ENCODE results near the gene HIVEP2. TPM values are rescaled to one million over a fixed set of nuclear protein-coding genes. Genes with fewer than 3 reads are reported as not detected.
"Not testable (repeated sequence)": the region's sequence is repeated elsewhere in the genome, so short reads cannot be mapped to it uniquely, and the experiment has no call there.

HIVEP2 gene
- total RNA-seq (2014; rRNA removed; shearing (Covaris generic)): 3.4 and 5.6 TPM in 2 replicates

- DNase-seq (ENCODE audit: low spot score): peak; percentile 60
Observed at GRCh38 chr6:142945049-142945445, at the start of gene HIVEP2. Gene HIVEP2 (minus strand): TSS chr6:142945176. CDS start chr6:142774738, 170,438 bp downstream.

- no peak for DNase-seq (ENCODE audit: low spot score)
Observed at GRCh38 chr6:142993977-142994376, 49.0 kb upstream of the HIVEP2 start.

GRCh38 chr6:142987490-142987889, 42.5 kb upstream of the HIVEP2 start:
- no peak for DNase-seq (ENCODE audit: low spot score)

GRCh38 chr6:142985281-142985680, 40.3 kb upstream of the HIVEP2 start:
- DNase-seq (ENCODE audit: low spot score): no peak

- DNase-seq (ENCODE audit: low spot score): no peak
Observed at GRCh38 chr6:142984386-142984785, 39.4 kb upstream of the HIVEP2 start.

- no peak for DNase-seq (ENCODE audit: low spot score)
Observed at GRCh38 chr6:142975365-142975764, 30.4 kb upstream of the HIVEP2 start.

GRCh38 chr6:142970941-142971340, 26.0 kb upstream of the HIVEP2 start:
- DNase-seq (ENCODE audit: low spot score): not testable (repeated sequence)

- no peak for DNase-seq (ENCODE audit: low spot score)
Observed at GRCh38 chr6:142968601-142969000, 23.6 kb upstream of the HIVEP2 start.

- DNase-seq (ENCODE audit: low spot score): no peak
Observed at GRCh38 chr6:142966294-142966693, 21.3 kb upstream of the HIVEP2 start.

GRCh38 chr6:142965164-142965563, 20.2 kb upstream of the HIVEP2 start:
- DNase-seq (ENCODE audit: low spot score): no peak

- DNase-seq (ENCODE audit: low spot score): peak; percentile 22
Observed at GRCh38 chr6:142960098-142960497, 15.1 kb upstream of the HIVEP2 start.

GRCh38 chr6:142958343-142958742, 13.4 kb upstream of the HIVEP2 start:
- DNase-seq (ENCODE audit: low spot score): no peak

GRCh38 chr6:142956726-142957125, 11.8 kb upstream of the HIVEP2 start:
- no peak for DNase-seq (ENCODE audit: low spot score)

- no peak for DNase-seq (ENCODE audit: low spot score)
Observed at GRCh38 chr6:142954844-142955243, 9.9 kb upstream of the HIVEP2 start.

- DNase-seq (ENCODE audit: low spot score): no peak
Observed at GRCh38 chr6:142953373-142954273, 8.6 kb upstream of the HIVEP2 start.

GRCh38 chr6:142952614-142953013, 7.6 kb upstream of the HIVEP2 start:
- DNase-seq (ENCODE audit: low spot score): no peak

GRCh38 chr6:142950291-142950690, 5.3 kb upstream of the HIVEP2 start:
- DNase-seq (ENCODE audit: low spot score): no peak

- no peak for DNase-seq (ENCODE audit: low spot score)
Observed at GRCh38 chr6:142947714-142948480, 2.9 kb upstream of the HIVEP2 start.

GRCh38 chr6:142946924-142947713, 2.1 kb upstream of the HIVEP2 start:
- DNase-seq (ENCODE audit: low spot score): peak; percentile 66

GRCh38 chr6:142946181-142946923, 1.4 kb upstream of the HIVEP2 start:
- DNase-seq (ENCODE audit: low spot score): peak; percentile 93
